GM18907 (cell line): ENCODE results near the gene PBX2.
"Not testable (repeated sequence)": the region's sequence is repeated elsewhere in the genome, so short reads cannot be mapped to it uniquely, and the experiment has no call there.

Experiments used
- ATAC-seq: cut with Tn5 transposase; IDR thresholded peaks from one replicate; pipeline ENCODE4 v1.9.1; 2021; ENCODE audit warnings: mild to moderate bottlenecking, moderate library complexity; ENCODE audit not compliant: unreplicated experiment

The PBX2 gene

DNA sequence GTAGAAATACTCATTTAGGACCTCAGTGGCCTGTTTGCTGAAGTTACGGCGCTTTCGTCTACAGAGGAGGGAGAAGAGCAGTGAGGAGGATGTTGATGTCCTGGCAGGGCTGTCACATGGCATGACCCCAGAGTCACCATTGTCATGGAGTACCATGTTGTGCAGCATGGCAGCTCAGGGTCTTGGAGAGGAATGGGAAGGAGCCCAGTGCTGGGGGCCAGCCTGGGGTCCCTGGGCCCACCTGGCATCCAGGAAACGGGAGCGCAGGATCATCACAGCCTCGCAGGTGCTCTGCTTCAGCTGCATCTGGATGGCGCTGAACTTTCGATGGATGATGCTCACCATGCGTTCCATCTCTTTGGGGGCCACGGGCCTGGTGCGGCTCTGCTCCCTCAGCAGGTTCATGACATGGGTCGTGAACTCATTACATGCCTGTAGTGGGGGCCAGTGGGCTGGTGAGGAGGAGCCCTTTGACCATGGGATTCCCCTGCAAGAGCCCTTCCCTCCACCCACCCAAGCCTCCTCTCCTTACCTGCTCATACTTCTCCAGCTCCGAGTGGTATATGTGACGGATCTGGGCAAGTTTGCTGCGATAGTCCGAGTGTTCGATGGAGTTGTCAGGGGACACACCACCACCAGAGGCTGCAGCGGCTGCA, 2.1 kb downstream of the PBX2 start:
- not testable (repeated sequence) for ATAC-seq

DNA sequence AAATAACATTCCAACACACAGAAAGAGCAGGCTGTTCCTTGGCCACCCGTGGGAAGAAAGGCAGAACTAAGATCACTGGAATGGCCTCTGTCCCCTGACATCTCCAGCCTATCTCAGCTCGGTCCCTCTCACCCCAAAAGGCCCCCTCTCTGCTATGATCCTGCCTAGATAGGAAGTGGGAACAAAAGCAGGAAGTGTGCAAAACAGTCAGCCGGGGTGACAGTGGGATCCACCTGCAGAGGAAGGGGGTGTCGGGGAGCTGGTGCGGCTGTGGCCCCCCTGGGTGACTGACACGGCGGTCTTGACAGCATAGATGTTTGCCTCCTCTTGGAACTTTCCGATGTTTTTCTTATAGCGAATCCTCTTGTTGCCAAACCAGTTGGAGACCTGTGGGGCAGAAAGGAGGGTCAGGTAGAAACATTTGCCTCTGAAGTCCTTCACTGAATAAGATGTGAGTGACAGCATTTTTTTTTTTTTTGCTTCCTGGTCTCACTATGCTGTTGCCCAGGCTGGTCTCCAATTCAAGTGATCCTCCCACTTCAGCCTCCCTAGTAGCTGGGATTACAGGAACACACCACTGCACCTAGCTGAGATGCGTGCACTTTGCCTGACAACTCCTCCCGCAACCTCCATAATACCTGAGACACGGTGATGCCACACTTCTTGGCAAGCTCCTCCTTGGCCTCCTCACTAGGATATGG, 2.8 kb downstream of the PBX2 start:
- ATAC-seq: no peak

DNA sequence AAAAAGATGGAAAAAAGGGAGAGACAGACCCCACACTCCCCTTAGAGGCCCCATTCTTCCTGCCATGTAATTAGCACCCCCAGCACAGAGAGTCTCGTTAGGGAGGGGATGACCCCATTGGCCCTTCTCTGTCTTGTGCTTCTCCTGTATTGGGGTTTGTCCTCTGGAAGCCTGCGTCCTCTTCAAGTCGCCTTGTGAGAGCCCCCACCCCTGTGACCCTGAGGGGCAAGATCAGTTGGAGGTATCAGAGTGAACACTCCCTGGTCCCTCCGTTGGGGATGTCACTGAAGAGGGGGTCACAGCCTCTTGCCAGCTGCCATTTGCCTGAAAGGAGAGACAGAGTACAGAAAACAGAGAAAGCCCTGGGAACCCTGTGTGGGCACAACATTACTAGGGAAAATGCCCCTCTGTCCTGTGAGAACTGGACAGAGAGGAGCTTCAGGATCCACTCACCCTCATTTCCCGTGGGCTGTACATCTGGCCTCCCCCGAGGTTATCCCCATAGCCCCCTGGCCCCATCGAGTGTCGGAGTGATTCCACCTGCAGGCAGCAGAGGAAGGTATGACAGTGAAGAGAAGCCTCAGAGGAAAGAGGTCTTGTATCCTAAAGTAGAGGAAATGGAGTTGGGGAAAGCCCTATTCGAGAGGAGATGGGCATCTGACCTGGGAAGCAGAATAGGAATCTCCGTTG, 3.7 kb downstream of the PBX2 start:
- ATAC-seq: not testable (repeated sequence)

DNA sequence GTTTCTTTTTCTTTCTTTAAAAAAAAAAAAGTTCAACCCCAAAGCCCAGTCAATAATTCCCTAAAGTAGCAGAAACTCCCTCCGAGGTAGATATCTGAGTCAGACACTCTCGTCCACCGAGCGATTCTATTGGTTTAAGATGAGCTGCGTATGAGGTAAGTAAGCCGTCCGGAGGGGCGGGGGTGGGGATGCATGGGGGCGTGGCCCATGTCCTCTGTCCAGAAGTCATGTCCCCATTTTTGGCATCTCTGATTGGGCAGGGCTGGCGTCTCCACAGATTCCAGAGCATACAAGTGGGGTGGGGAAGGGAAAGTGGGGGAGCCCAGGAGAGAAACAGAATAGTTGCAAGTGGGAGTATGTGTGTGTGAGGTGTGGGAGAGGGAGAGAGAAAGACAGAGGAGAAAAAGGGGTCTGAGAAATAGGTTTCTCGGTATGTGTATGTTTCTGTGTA, 4.3 kb downstream of the PBX2 start:
- not testable (repeated sequence) for ATAC-seq

DNA sequence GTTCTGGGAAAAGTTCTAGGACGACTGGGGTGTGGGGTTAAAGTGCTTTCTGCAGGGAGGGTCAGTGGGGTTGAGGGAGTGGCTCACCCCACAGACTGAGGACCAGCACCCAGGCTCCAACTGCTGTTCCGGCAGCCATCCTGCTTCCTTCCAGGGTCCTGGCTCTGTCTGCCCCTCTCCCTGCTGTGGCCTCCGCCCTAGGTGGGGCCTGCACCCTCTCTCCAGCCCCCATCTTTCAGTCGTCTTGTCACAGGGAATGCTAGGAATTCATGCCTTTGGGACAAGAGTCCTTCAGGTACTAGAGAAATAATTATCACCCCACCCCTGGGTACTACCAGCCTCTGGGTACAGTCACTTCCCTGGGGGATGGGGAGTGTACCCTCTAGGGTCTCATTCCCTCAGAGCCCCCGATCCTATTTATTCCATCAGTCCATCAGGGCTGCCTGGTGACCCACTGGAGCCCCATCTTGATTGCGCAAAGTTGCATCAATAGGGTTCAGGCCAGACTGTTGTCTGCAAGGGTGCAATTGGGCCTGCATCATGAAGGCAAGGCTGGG, 5.8 kb downstream of the PBX2 start, which contains the start of gene AGER:
AGER (minus strand) TSS at position 170 of the 557 bp plus-strand sequence; CDS start at position 139, 31 bp downstream.
- ATAC-seq: no peak

DNA sequence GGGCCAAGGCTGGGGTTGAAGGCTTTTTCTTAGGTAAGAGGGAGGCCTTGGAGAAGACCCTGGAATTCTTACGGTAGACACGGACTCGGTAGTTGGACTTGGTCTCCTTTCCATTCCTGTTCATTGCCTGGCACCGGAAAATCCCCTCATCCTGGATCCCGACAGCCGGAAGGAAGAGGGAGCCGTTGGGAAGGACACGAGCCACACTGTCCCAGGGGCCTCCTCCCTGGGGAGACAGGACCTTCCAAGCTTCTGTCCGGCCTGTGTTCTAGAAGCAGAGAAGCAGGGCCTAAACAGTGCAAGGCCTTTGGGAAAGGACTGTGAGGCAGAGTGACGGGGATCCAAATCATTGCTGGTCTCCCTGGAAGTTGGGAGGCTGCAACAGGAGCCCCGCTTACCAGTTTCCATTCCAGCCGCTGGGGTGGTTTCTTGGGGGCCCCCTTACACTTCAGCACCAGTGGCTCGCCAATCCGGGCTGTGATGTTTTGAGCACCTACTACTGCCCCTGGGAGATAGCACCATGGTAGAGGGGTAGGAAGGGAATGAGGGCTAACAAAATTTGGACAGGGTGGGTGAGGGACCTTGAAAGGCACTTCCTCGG, 6.4 kb downstream of the PBX2 start:
- no peak for ATAC-seq

DNA sequence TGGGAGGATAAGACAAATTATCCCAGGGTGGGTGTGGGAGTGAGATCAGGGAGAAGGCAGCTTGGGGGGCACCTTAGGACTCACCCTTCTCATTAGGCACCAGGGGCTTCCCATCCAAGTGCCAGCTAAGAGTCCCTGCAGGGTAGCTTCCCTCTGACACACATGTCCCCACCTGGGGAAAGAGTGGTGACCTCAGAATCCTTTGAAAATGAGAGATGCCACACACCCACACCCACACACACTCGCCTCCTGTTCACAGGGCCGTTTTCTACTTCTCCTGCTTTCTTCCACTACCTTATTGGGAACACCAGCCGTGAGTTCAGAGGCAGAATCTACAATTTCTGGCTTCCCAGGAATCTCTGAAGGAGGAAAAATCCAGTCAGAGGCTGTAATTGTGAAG, 7.0 kb downstream of the PBX2 start:
- no peak for ATAC-seq

DNA sequence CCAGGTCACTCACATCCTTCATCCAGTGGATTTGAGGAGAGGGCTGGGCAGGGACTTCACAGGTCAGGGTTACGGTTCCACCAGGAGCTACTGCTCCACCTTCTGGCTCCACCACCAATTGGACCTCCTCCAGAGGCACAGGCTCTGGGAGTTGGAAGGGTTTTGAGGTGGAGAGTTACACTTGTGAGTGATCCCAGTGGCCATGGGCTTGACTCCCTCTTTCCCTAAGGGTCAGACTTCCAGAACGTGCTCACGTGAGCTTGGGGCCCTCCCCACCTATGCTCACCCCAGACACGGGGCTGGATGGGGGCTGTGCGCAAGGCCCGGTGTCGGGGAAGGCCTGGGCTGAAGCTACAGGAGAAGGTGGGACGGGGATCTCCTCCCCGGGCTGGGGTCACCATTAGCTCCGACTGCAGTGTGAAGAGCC, 7.4 kb downstream of the PBX2 start:
- ATAC-seq: no peak

DNA sequence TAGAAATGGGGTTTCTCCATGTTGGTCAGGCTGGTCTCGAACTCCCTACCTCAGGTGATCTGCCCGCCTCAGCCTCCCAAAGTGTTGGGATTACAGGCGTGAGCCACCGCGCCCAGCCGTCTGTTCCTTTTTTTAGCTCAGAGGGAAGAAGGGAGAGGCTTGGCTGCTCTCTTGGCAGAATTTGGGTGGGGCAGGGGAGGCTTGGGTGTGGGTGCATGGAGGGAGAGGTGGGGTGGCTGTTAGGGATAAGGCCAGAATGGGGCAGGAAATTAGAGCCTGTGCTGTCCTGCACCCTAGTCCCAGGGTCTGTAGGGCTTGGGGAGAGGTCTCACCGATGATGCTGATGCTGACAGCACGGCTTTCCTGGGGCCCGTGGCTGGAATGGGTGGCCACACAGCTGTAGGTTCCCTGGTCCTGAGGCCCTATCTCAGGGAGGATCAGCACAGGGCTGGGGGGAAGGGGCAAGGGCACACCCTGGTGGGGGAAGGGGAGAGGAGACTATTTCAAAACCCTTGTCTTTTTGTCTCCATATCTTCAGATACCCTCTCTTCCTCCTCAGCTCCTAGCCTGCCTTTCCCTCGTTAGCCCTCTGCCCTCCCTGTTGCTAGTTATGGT, 8.0 kb downstream of the PBX2 start:
- no peak for ATAC-seq

DNA sequence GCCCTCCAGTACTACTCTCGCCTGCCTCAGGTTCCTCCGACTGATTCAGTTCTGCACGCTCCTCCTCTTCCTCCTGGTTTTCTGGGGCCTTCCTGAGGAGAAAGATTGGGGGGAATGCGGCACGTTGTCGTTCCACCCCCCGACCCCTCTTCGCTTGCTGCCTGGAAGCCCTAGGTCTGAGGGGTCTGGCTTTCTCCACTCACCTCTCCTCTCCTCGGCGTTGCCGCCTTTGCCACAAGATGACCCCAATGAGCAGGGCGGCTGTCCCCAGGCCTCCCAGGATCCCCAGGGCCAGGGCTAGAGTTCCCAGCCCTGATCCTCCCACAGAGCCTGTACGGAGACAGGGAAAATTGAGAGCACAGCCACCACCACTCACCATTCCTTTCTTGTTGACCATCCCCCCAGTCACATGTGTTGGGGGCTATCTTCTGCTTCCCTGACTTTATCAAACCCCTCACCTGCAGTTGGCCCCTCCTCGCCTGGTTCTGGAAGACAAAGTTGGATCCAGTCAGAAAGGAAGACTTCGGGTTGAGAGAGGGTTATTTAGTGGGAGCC, 8.8 kb downstream of the PBX2 start:
- no peak for ATAC-seq

DNA sequence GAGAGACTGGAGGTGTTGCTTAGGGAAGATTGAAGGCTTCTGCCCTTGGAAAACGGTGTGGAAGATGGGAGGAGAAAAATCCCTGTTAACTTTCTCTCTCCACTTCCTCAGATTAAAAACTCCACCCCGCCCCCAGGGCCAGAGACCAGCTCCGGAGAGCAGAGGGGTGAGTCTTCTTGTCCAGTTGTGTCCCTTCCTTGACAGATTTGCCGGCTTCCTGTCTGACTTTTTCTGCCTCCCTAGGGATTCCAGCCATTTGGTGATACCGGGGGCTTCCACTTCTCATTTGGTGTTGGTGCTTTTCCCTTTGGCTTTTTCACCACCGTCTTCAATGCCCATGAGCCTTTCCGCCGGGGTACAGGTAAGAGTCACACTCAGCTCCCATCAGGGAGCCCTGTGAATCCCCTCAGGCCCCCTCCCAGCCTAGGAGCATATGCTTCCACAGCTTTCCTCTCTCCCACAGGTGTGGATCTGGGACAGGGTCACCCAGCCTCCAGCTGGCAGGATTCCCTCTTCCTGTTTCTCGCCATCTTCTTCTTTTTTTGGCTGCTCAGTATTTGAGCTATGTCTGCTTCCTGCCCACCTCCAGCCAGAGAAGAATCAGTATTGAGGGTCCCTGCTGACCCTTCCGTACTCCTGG, 10.1 kb downstream of the PBX2 start:
- ATAC-seq: no peak

DNA sequence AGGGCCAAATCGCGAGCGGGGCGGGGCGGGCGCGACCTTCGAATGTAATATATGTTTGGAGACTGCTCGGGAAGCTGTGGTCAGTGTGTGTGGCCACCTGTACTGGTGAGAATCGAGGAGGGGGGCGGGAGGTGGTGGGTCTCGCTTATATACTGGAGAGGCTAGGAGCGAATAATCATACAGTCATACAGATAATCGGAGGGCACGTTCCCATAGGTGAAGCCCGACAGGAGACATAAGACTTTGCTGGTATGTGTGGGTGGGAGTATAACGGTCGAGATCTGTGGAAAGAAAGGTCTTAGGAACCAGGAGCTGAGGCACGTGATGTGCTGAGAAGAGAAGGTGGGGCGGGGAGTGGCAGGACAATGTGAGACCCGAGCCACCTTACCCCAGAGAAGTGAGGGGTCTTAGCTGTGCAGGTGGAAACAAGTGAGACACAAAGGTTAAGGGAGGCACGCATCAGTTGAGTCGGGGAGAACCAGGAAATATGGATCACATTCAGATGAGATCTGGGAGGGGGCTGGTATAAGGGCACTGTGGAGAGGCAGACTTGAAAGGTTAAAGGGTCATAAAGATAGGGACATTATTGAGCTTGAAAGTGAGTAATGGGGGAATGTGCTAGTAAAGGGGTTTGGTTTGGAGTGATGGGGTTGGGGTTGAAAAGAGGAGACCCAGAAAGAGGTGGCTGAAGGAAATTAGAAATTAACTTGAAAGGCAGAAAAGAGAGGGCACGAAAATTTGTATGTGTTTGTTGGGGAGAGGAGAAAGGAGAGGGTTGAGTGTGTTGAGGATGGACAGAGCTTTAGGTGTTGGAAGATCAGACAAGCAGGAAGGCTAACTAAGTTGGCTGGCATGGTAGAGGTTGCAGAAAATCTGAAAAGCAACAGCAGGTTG, 11.2 kb downstream of the PBX2 start:
- no peak for ATAC-seq

DNA sequence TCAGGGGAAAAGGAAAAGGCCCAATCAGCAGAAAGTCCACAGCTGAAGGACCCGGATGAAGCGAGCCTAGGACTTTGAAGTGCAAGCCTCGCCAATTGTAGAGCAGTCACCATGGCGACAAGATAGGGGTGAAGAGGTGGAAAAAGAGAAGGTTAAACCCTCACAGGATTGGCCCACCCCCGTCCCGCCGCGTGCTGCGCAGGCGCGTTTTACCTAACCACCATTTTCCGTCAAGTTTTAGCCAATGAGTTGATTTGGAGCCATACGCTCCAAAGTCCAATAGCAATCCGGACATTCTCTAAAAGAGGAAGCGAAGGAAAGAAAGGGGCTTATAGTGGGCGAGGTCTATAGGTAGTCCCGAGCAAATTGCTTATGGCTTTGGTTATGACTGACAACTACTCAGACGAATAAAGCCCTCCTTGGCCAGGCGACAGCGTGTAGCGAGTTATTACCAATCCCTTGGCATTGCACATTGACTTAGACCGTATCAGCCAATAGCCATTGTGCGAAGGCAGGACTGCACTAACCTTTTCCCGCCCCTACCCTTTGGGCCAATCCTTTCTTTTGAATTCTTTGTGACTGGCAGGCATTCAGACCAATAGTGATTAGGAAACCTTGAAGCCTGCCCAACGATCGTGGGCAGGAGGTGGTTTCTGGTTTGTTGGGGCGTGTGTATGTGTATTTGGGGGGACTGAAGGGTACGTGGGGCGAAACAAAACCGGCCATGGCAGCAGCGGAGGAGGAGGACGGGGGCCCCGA, 12.0 kb downstream of the PBX2 start, which contains the start of gene RNF5:
RNF5 (plus strand) TSS at position 618 of the 759 bp plus-strand sequence; CDS start at position 725, 107 bp downstream.
- ATAC-seq: peak; percentile 79

DNA sequence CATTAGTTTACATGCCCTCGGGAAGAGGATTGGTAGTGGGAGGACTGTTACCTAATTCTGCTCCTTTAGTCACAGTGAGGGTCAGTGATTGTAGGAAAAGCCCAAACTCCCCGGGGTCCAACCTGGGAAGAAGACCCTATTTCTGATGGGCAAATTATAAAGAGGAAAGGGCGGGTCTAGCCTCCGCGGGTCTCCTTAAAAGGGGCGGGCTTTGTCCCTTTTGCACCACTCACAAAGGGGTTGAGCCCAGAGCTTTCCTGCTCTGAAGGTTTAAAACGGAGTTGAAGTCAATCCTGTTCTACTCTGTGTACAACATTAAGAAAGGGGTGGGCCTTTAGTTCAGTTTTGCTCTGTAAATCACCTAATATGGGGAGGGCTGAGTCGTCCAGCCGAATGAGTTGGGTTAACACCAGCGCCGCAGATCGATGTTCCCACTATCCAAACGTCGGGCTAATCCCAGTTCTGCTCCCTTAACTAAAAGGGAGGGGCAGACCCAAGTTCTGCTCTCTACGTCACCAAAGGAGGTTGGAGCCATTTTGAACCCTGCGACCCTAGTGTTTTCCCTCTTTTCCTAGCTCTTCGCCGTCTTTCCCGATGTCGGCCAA, 12.7 kb downstream of the PBX2 start:
- ATAC-seq: no peak

DNA sequence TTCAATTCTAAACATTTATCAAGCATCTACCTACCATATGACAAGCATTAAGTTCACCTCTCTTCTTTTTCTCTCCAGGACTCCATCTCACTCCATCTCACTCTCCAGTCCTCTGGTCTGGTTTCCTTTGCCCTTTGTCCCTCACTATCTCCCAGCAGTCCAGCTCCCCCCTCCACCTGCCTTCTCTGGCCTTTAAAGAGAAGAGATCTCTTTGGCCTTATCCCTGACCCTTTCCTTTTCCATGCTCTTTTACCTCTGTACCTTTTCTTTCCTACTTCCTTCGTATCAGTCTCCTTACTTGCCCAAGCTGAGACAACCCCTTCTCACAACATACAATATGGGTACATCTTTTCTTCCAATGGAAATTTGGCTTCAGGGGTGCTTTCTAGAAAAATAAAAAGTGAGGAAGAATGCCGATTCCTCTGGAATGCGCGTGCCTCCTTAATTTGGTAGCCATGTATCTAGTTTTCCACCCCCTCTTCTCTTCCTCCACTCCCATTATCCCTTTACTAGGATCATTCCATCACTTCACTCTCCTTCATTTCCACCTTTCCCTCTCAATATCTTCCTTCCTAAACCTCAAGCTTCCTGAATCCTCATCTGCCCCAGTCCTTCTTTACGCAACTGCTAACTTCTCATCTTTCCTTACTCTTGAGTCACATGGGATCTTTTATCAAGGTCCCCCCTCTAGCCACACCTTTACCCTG, 13.4 kb downstream of the PBX2 start:
- no peak for ATAC-seq

DNA sequence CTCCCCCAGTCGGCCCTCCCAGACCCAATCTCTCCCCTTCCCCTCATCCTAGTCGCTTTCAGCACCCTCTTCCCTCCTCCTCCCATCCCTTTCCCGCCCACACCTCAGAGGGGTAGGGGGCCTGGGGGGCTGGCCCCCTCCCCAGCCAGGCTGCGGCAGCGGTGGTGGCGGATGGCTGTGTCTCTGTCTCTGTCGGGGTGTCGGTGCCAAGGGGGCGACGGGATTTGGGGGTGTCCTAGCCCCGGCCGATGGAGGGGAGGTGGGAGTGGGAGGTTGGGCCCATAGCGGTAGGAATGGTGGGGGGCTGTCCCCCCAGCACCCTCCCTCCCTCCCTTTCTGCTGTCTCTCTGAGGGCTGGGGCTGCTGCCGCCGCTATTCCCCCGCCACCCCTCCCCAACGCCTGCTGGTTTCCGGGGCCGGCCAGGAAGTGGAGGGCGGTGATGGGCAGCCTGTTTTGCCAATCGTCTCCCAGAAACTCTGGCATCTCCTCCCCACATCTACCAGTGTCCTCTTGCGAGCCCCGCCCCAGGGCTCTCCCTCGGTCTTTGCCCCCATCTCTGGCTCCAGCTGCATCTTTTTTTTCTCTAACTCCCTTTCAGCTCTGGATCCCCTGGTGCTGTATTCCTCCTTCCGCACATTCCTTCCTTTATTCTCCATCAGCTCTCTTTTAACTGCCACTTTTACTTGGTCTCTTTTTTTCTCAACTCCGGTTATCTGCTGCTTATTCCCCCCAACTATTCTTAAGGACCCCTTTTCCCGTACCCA, 14.1 kb downstream of the PBX2 start, which contains the start of gene AGPAT1:
AGPAT1 (minus strand) TSS at position 374 of the 765 bp plus-strand sequence. CDS start 4,588 bp downstream, outside the sequence.
- peak; percentile 47 for ATAC-seq
